Measurements from ENCODE around the gene OR10A5. TPM values are rescaled to one million over a fixed set of nuclear protein-coding genes. Genes with fewer than 3 reads are reported as not detected.

The OR10A5 gene
- total RNA-seq, 1 experiment from 2014 or later = not detected

DNA sequence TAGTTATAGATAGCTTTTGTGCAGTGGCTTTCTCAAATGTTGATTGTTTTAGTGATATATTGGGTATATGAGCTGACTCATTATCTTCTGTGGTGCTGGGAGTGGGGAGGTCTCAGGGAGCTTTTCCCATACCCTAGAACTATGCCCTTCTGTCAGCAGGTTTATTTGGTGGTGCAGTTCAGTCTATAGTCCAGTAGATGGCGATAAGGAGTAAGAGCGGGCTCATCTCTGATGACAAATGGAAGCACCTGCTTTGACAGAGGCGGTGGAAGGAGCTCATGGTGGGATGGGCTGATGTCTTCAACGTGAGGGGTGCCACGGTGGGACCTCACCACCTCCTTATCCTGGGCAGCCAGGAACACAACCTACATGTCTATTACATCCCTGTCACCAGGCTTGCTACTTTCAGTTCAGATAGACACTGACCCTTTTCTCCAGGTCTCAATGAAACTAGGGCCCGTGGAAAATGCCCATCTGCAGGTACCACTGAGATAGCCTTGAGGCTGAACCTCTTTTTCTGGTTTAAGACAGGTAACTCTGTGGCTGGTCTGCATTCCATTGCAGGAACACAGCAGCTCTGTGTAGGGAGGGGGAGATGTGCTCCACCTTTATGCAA lies 33.0 kb upstream of the OR10A5 start:
- Histone ChIP-seq H3K36me3 (ENCODE audit: control insufficient read depth, insufficient read depth, low read length) (no peaks in the 10 kb centered on the region), H3K4me1 (ENCODE audit: control insufficient read depth, insufficient read depth, low read length) (no peaks in the 10 kb centered on the region), H3K27ac (ENCODE audit: low read length) (no peak overlapping the region), H3K4me3 (ENCODE audit: low read depth in 2 of 2, low read length in 2 of 2) (no peak overlapping the region), H3K9me3 (ENCODE audit: control insufficient read depth, insufficient read depth, low read depth, low read length) (no peaks in the 10 kb centered on the region), H3K27me3 (ENCODE audit: control insufficient read depth, insufficient read depth, low read length) (no peaks in the 10 kb centered on the region)
- ATAC-seq (peak; percentile 91), DNase-seq (ENCODE audit: low read depth, low spot score) (peak; percentile 65)
- BruUV-seq (replicated peaks) = no TSS peak
- CTCF ChIA-PET = interaction anchor here (0.6 to 1.2 kb wide), 8 partner anchors 12 to 1659 kb away, joined by 3 to 5 read pairs (median 4); no protein-coding TSS in a partner anchor
- no peak for TF ChIP-seq SIN3A (IDR thresholded peaks at IDR 0.05; ENCODE audit: borderline replicate concordance, insufficient read depth, low read depth, low read length)
- TF ChIP-seq TCF7L2 (IDR thresholded peaks at IDR 0.05; ENCODE audit: low read depth, low read length) = no peak
- TF ChIP-seq, protein P1, sequence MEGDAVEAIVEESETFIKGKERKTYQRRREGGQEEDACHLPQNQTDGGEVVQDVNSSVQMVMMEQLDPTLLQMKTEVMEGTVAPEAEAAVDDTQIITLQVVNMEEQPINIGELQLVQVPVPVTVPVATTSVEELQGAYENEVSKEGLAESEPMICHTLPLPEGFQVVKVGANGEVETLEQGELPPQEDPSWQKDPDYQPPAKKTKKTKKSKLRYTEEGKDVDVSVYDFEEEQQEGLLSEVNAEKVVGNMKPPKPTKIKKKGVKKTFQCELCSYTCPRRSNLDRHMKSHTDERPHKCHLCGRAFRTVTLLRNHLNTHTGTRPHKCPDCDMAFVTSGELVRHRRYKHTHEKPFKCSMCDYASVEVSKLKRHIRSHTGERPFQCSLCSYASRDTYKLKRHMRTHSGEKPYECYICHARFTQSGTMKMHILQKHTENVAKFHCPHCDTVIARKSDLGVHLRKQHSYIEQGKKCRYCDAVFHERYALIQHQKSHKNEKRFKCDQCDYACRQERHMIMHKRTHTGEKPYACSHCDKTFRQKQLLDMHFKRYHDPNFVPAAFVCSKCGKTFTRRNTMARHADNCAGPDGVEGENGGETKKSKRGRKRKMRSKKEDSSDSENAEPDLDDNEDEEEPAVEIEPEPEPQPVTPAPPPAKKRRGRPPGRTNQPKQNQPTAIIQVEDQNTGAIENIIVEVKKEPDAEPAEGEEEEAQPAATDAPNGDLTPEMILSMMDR (IDR thresholded peaks at IDR 0.05) = peak; percentile 99
- TF ChIP-seq, protein P2, sequence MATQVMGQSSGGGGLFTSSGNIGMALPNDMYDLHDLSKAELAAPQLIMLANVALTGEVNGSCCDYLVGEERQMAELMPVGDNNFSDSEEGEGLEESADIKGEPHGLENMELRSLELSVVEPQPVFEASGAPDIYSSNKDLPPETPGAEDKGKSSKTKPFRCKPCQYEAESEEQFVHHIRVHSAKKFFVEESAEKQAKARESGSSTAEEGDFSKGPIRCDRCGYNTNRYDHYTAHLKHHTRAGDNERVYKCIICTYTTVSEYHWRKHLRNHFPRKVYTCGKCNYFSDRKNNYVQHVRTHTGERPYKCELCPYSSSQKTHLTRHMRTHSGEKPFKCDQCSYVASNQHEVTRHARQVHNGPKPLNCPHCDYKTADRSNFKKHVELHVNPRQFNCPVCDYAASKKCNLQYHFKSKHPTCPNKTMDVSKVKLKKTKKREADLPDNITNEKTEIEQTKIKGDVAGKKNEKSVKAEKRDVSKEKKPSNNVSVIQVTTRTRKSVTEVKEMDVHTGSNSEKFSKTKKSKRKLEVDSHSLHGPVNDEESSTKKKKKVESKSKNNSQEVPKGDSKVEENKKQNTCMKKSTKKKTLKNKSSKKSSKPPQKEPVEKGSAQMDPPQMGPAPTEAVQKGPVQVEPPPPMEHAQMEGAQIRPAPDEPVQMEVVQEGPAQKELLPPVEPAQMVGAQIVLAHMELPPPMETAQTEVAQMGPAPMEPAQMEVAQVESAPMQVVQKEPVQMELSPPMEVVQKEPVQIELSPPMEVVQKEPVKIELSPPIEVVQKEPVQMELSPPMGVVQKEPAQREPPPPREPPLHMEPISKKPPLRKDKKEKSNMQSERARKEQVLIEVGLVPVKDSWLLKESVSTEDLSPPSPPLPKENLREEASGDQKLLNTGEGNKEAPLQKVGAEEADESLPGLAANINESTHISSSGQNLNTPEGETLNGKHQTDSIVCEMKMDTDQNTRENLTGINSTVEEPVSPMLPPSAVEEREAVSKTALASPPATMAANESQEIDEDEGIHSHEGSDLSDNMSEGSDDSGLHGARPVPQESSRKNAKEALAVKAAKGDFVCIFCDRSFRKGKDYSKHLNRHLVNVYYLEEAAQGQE (IDR thresholded peaks at IDR 0.05; ENCODE audit: insufficient read depth in 1 of 2, low read depth in 2 of 2, low read length in 1 of 2) = no peak
- intact Hi-C loops (cut with micrococcal nuclease; ENCODE audit: unreplicated experiment) (loop anchor here (10.0 kb wide), 1 partner anchor 282 kb away; no protein-coding TSS in a partner anchor), in situ Hi-C loops (cut with HindIII; ENCODE audit: low pct_unique_long_range_greater_than_20kb, low sequenced_read_pairs) (no loop called here)
- POLR2A ChIA-PET = no interaction called here

DNA sequence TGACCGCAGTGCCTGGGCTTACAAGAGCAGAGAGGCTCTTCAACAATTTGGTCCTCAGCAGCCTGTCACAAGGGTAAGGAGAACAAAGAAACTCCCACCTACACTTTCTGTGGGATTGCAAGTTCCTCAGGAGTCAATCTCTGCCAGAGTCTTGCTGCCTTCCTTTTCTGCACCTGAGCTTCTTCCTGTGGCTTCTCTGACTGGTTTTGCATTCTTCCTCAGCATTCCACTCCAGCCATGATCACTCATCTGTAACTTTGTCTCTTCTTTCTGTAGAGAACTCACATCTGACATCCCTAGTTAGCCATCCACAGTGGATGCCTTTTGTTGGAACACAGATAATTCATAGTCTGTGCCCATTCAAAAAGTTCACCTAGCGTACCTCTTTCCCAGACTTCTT lies 31.8 kb upstream of the OR10A5 start:
- in situ Hi-C loops (cut with HindIII; ENCODE audit: low pct_unique_long_range_greater_than_20kb, low sequenced_read_pairs) (no loop called here), intact Hi-C loops (cut with micrococcal nuclease; ENCODE audit: unreplicated experiment) (loop anchor here (10.0 kb wide), 1 partner anchor 281 kb away; no protein-coding TSS in a partner anchor)
- ATAC-seq = no peak
- Histone ChIP-seq H3K36me3 (ENCODE audit: control insufficient read depth, insufficient read depth, low read length) (no peaks in the 10 kb centered on the region), H3K9me3 (ENCODE audit: control insufficient read depth, insufficient read depth, low read depth, low read length) (no peaks in the 10 kb centered on the region), H3K27ac (ENCODE audit: low read length) (no peak overlapping the region), H3K4me1 (ENCODE audit: control insufficient read depth, insufficient read depth, low read length) (no peaks in the 10 kb centered on the region), H3K27me3 (ENCODE audit: control insufficient read depth, insufficient read depth, low read length) (no peaks in the 10 kb centered on the region), H3K4me3 (ENCODE audit: low read depth in 2 of 2, low read length in 2 of 2) (no peak overlapping the region)
- DNase-seq (ENCODE audit: low read depth, low spot score) = no peak
- no peak for TF ChIP-seq SIN3A (IDR thresholded peaks at IDR 0.05; ENCODE audit: borderline replicate concordance, insufficient read depth, low read depth, low read length)
- TF ChIP-seq POLR2AphosphoS5 (IDR thresholded peaks at IDR 0.05; ENCODE audit: low read depth, low read length) = no peak
- TF ChIP-seq, protein P1 (IDR thresholded peaks at IDR 0.05) = no peak
- TF ChIP-seq TCF7L2 (IDR thresholded peaks at IDR 0.05; ENCODE audit: low read depth, low read length) = no peak
- TF ChIP-seq, protein P2 (IDR thresholded peaks at IDR 0.05; ENCODE audit: insufficient read depth in 1 of 2, low read depth in 2 of 2, low read length in 1 of 2) = no peak
- BruUV-seq (replicated peaks) = no TSS peak
- POLR2A ChIA-PET = no interaction called here
- CTCF ChIA-PET = no interaction called here

Data from Panc1 (cell line).